Activated CD8-positive, alpha-beta T cell treated with anti-CD3 and anti-CD28 coated beads for 36 hours (primary cell): ENCODE data around the gene SERPINB6. TPM values are rescaled to one million over a fixed set of nuclear protein-coding genes. Genes with fewer than 3 reads are reported as not detected.
"Not testable (repeated sequence)": the region's sequence is repeated elsewhere in the genome, so short reads cannot be mapped to it uniquely, and the experiment has no call there.

Experiments
- ATAC-seq: fragments of 200-7000 bp; cut with Tn5 transposase; one replicate; pipeline ENCODE4 v1.10.0; 2021; ENCODE audit warnings: mild to moderate bottlenecking, moderate library complexity
- CTCF ChIA-PET: fragments of 350-600 bp; sonication (Branson Sonifier 250); formaldehyde crosslinking; loops from one replicate; lab custom pipeline; 2021; ENCODE audit warnings: antibody characterized with exemption; lab: Charles Lee
- POLR2A ChIA-PET: fragments of 350-600 bp; sonication (Branson Sonifier 250); formaldehyde crosslinking; loops from one replicate; lab custom pipeline; 2021; ENCODE audit warnings: antibody characterized with exemption; lab: Charles Lee
- DNase-seq: peaks from one replicate; pipeline ENCODE4 v3.0.0-alpha.2; 2020
- H3K27ac Mint-ChIP-seq: one replicate; pipeline ENCODE4 v1.8.0; 2021; ENCODE audit warnings: mild to moderate bottlenecking, mixed read lengths
- H3K27me3 Mint-ChIP-seq: one replicate; pipeline ENCODE4 v1.8.0; 2021; ENCODE audit warnings: mixed read lengths
- H3K36me3 Mint-ChIP-seq: one replicate; pipeline ENCODE4 v1.8.0; 2021; ENCODE audit warnings: low read depth, mixed read lengths
- H3K4me1 Mint-ChIP-seq: one replicate; pipeline ENCODE4 v1.8.0; 2021; ENCODE audit warnings: low read depth, mixed read lengths
- H3K4me3 Mint-ChIP-seq: one replicate; pipeline ENCODE4 v1.8.0; 2021; ENCODE audit warnings: mild to moderate bottlenecking, moderate library complexity, mixed read lengths
- H3K9me3 Mint-ChIP-seq: one replicate; pipeline ENCODE4 v1.8.0; 2021; ENCODE audit warnings: mixed read lengths
- CTCF ChIP-seq: fragments of 200-600 bp; IDR thresholded peaks from one replicate; pipeline ENCODE4 v1.8.0; 2022; ENCODE audit warnings: antibody characterized with exemption, mild to moderate bottlenecking
- intact Hi-C: fragments of 100-400 bp; cut with micrococcal nuclease; formaldehyde crosslinking; loops from one replicate; pipeline ENCODE4 v1.10.0; 2022
- total RNA-seq, 2 experiments: library from RNA; stranded (reverse); gene quantifications; one replicate each; pipeline ENCODE4 v1.2.3, GENCODE V29; 2021

The SERPINB6 gene
- total RNA-seq, 2 experiments from 2014 or later: 52.2 to 53.8 TPM

GRCh38 chr6:2945153-2945452, 26.3 kb downstream of the SERPINB6 start:
- H3K4me1 Mint-ChIP-seq: peaks cover 36% of the 10 kb centered on the region
- no peak overlapping the region for H3K27ac Mint-ChIP-seq
- ChIA-PET POLR2A (interaction anchor here (0.7 to 1.0 kb wide), 2 partner anchors 7 to 44 kb away, joined by 3 read pairs; no protein-coding TSS in a partner anchor), CTCF (interaction anchor here (0.9 to 5.5 kb wide), 4 partner anchors 7 to 44 kb away, joined by 3 to 70 read pairs (median 5); no protein-coding TSS in a partner anchor)
- no peak for TF ChIP-seq CTCF
- intact Hi-C loops: no loop called here
- DNase-seq (no peak), ATAC-seq (no peak)
- H3K36me3 Mint-ChIP-seq: peaks cover 21% of the 10 kb centered on the region
- no peaks in the 10 kb centered on the region for H3K27me3 Mint-ChIP-seq
- H3K9me3 Mint-ChIP-seq: peaks cover 5% of the 10 kb centered on the region
- H3K4me3 Mint-ChIP-seq: no peak overlapping the region

GRCh38 chr6:2944405-2945152, 26.8 kb downstream of the SERPINB6 start:
- Mint-ChIP-seq H3K36me3 (peaks cover 24% of the 10 kb centered on the region), H3K4me1 (peaks cover 40% of the 10 kb centered on the region), H3K4me3 (no peak overlapping the region), H3K27ac (no peak overlapping the region), H3K27me3 (no peaks in the 10 kb centered on the region), H3K9me3 (peaks cover 9% of the 10 kb centered on the region)
- ChIA-PET CTCF (interaction anchor here (0.8 to 5.5 kb wide), 6 partner anchors 8 to 153 kb away, joined by 3 to 70 read pairs (median 5); no protein-coding TSS in a partner anchor), POLR2A (interaction anchor here (0.7 to 1.4 kb wide), 4 partner anchors 8 to 63 kb away, joined by 3 to 4 read pairs (median 3); no protein-coding TSS in a partner anchor)
- DNase-seq (no peak), ATAC-seq (no peak)
- intact Hi-C loops: loop anchor here (5.0 kb wide), 2 partner anchors 42 to 43 kb away; partner anchors contain the start of gene SERPINB9
- TF ChIP-seq CTCF: no peak

GRCh38 chr6:2943564-2943955, 27.8 kb downstream of the SERPINB6 start:
- ChIA-PET CTCF (interaction anchor here (0.7 to 5.5 kb wide), 6 partner anchors 9 to 152 kb away, joined by 3 to 70 read pairs (median 4); no protein-coding TSS in a partner anchor), POLR2A (interaction anchor here (0.7 to 1.7 kb wide), 8 partner anchors 11 to 95 kb away, joined by 3 to 6 read pairs (median 3); partner anchors contain the start of gene SERPINB6)
- TF ChIP-seq CTCF: no peak
- peaks cover 25% of the 10 kb centered on the region for H3K36me3 Mint-ChIP-seq
- H3K27ac Mint-ChIP-seq: peak overlapping the region; percentile 87
- ATAC-seq (no peak), DNase-seq (no peak)
- peak overlapping the region; percentile 63 for H3K4me3 Mint-ChIP-seq
- intact Hi-C loops: loop anchor here (5.0 kb wide), 2 partner anchors 41 to 44 kb away; partner anchors contain the start of gene SERPINB9
- H3K27me3 Mint-ChIP-seq: no peaks in the 10 kb centered on the region
- H3K4me1 Mint-ChIP-seq: peaks cover 47% of the 10 kb centered on the region
- H3K9me3 Mint-ChIP-seq: peaks cover 12% of the 10 kb centered on the region

GRCh38 chr6:2942914-2943563, 28.3 kb downstream of the SERPINB6 start:
- Mint-ChIP-seq H3K27me3 (no peaks in the 10 kb centered on the region), H3K4me1 (peaks cover 52% of the 10 kb centered on the region), H3K9me3 (peaks cover 17% of the 10 kb centered on the region), H3K36me3 (peaks cover 25% of the 10 kb centered on the region), H3K4me3 (peak overlapping the region; percentile 63), H3K27ac (peak overlapping the region; percentile 87)
- no peak for TF ChIP-seq CTCF
- no peak for ATAC-seq
- DNase-seq: no peak
- CTCF ChIA-PET: interaction anchor here (0.7 to 5.5 kb wide), 6 partner anchors 9 to 152 kb away, joined by 3 to 70 read pairs (median 4); no protein-coding TSS in a partner anchor
- intact Hi-C loops: loop anchor here (5.0 kb wide), 2 partner anchors 41 to 44 kb away; partner anchors contain the start of gene SERPINB9
- POLR2A ChIA-PET: interaction anchor here (0.6 to 1.7 kb wide), 10 partner anchors 11 to 96 kb away, joined by 3 to 6 read pairs (median 3); partner anchors contain the start of gene SERPINB6

GRCh38 chr6:2942116-2942515, 29.3 kb downstream of the SERPINB6 start:
- H3K4me1 Mint-ChIP-seq: peaks cover 57% of the 10 kb centered on the region
- ChIA-PET CTCF (interaction anchor here (0.7 to 5.5 kb wide), 7 partner anchors 10 to 101 kb away, joined by 3 to 70 read pairs (median 3); partner anchors contain the start of gene SERPINB1), POLR2A (interaction anchor here (0.6 to 1.7 kb wide), 4 partner anchors 30 to 48 kb away, joined by 3 to 6 read pairs (median 4); partner anchors contain the start of gene SERPINB6)
- H3K27ac Mint-ChIP-seq, DNase-seq, H3K4me3 Mint-ChIP-seq, ATAC-seq, H3K27me3 Mint-ChIP-seq: not testable (repeated sequence)
- H3K9me3 Mint-ChIP-seq: peaks cover 18% of the 10 kb centered on the region
- intact Hi-C loops: loop anchor here (5.0 kb wide), 2 partner anchors 40 to 45 kb away; partner anchors contain the start of gene SERPINB9
- peaks cover 22% of the 10 kb centered on the region for H3K36me3 Mint-ChIP-seq
